Stimulated activated naive CD4-positive, alpha-beta T cell treated with Interleukin-2 at 50 U/mL for 16 hours (primary cell): ENCODE results near the gene SERPINE2.

Experiments used
- DNase-seq: peaks from one replicate; lab custom pipeline; 2025; lab: John Stamatoyannopoulos, UW

Gene SERPINE2

GRCh38 chr2:224042191-224042696 is 3.2 kb upstream of the SERPINE2 start:
- DNase-seq: no peak

GRCh38 chr2:224041554-224041953 is 2.5 kb upstream of the SERPINE2 start:
- DNase-seq: no peak

GRCh38 chr2:224040753-224041152 is 1.7 kb upstream of the SERPINE2 start:
- DNase-seq: no peak

GRCh38 chr2:224039770-224040440 is 819 bp upstream of the SERPINE2 start:
- no peak for DNase-seq

GRCh38 chr2:224038830-224039079 is 331 bp downstream of the SERPINE2 start:
- DNase-seq: no peak

GRCh38 chr2:224038049-224038829 is 847 bp downstream of the SERPINE2 start:
- DNase-seq: peak; percentile 29

GRCh38 chr2:224036731-224037361 is 2.2 kb downstream of the SERPINE2 start:
- no peak for DNase-seq

GRCh38 chr2:224034017-224034416 is 5.1 kb downstream of the SERPINE2 start:
- no peak for DNase-seq

- no peak for DNase-seq
Observed at GRCh38 chr2:224033601-224034000, 5.5 kb downstream of the SERPINE2 start.

GRCh38 chr2:224032283-224032682 is 6.8 kb downstream of the SERPINE2 start:
- DNase-seq: no peak

GRCh38 chr2:224031358-224031970 is 7.6 kb downstream of the SERPINE2 start:
- no peak for DNase-seq

- no peak for DNase-seq
Observed at GRCh38 chr2:224030786-224031185, 8.3 kb downstream of the SERPINE2 start.

- no peak for DNase-seq
Observed at GRCh38 chr2:224029876-224030275, 9.2 kb downstream of the SERPINE2 start.

GRCh38 chr2:224027931-224028330 is 11.2 kb downstream of the SERPINE2 start:
- DNase-seq: no peak

GRCh38 chr2:224027070-224027469 is 12.0 kb downstream of the SERPINE2 start:
- DNase-seq: no peak

- peak; percentile 65 for DNase-seq
Observed at GRCh38 chr2:224025874-224026273, 13.2 kb downstream of the SERPINE2 start.

- DNase-seq: no peak
Observed at GRCh38 chr2:224024270-224024669, 14.8 kb downstream of the SERPINE2 start.

GRCh38 chr2:224023188-224023587 is 15.9 kb downstream of the SERPINE2 start:
- DNase-seq: no peak

GRCh38 chr2:224022486-224022885 is 16.6 kb downstream of the SERPINE2 start:
- no peak for DNase-seq

- DNase-seq: no peak
Observed at GRCh38 chr2:224020523-224020922, 18.6 kb downstream of the SERPINE2 start.

GRCh38 chr2:224017957-224018356 is 21.1 kb downstream of the SERPINE2 start:
- DNase-seq: no peak

GRCh38 chr2:224016963-224017362 is 22.1 kb downstream of the SERPINE2 start:
- no peak for DNase-seq

- DNase-seq: no peak
Observed at GRCh38 chr2:224014336-224014735, 24.8 kb downstream of the SERPINE2 start.
